NCI-H1092 treated with DMSO at 0.1 percent for 48 hours (cell line): ENCODE measurements around the gene CDH4.

ENCODE experiments used
- DNase-seq: peaks from one replicate; lab custom pipeline; 2025; lab: John Stamatoyannopoulos, UW

CDH4 gene

DNA sequence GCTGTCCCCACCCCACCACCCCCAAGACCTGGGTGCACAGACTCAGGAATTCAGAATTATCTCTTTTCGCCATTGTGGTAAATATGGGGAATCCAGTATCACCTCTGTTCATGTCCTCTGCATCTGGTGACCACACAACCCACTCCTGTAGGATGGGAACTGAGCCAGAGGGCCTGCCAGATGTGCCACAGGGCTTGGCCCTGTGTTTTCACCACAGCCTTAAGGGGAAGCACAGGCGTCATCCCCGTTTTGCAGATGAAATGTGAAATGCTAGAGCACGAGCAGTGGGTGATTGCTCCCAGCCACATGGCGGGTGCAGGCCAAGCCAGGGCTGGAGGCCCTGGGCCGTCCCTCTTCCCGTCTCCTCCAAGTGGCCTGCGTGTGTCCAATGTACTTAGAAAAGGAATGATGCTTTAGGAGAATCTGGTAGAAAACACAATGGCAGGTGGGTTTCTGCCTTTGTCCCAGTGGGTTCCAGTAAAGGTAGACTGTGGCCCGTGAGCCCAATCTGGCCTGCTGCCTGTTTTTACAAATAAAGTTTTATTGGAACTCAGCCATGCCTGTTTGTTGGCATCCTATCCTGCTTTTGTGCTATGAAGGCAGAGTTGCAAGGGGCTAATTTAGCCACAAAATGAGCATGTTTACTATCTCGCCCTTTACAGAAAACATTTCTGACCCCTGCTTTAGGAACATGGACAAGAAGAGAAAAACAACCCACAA, 309.2 kb downstream of the CDH4 start:
- no peak for DNase-seq

DNA sequence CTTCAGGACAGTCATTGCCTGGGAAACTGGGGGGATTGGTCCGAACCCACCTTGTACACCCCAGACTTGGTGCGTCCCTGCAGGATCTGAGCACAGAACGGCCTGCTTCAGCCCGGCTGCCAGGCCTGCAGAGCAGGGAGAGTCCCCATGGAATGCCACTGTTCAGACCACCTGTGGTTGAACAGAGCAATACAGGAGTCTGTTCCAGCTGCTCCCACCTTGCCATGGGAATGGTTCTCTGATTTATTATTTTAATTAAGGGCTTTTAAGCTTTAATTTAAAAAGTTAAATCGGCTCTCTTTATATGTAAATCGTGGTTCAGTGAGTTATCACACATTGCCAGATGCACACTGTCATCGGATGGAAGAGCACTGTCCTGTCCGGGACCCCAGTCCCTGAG, 310.4 kb downstream of the CDH4 start:
- no peak for DNase-seq

DNA sequence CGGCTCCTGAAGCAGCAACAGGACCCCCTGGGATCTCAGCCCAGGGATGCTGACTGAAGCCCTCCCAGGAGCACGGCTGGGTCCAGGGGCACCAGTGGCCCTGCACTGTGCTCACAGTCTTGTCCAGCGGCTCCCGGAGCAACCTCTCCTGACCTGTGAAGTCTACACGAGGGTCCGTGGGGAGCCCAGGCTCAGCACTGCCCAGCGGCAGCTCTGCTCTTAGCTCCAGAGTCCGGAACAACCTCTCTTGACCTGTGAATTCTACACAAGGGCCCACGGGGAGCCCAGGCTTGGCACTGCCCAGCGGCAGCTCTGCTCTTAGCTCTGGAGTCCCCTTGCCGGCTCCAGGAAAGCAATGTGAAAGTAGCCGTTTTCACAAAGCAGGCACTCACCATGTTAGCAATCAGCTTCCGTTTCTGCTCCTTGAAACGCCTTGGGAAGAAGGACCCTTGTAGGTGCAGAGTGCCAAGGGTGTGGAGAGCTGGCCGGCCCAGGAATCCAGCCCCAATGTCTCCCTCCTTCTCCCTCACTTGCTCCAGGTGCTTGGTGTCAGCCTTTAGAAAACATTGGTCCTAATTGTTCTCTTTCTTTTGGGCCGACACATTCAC, 310.9 kb downstream of the CDH4 start:
- no peak for DNase-seq

DNA sequence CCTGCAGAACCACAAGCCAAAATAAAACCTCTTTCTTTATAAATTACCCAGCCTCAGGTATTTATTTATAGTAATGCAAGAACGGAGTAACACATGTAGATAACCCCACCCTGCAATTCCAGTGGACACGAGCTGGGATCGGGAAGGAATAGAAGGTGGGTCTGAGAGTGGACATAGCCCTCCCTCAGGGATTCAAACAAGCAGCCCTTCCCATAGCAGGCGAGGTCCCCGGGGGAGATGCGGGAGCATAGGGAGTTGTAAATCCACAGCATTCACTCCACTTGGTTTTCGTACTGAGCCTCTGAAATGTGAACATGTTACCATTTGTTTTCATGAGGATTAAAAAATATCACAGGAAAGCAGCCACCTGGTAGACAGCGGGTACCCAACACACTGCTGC, 312.6 kb downstream of the CDH4 start:
- DNase-seq, result no peak

DNA sequence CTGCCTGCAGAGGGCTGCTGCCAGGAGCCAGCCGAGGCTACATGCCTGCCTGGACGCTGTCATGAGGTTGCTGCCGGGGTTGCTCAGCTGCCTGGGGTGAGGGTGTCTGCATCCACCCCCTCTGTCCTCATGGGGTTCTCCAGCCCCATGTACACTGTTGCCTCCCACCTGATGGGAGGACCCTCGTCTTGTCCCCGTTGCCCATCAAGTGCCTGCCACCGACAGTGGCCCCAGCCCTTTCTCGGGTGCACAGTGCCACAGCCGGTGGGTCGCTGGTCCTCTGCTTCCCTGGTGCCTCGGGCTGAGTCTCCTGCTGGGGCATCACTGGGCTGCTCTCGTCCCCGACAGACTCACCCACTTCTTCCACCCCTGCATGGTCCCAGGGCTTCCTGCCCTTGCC, 313.7 kb downstream of the CDH4 start:
- no peak for DNase-seq

DNA sequence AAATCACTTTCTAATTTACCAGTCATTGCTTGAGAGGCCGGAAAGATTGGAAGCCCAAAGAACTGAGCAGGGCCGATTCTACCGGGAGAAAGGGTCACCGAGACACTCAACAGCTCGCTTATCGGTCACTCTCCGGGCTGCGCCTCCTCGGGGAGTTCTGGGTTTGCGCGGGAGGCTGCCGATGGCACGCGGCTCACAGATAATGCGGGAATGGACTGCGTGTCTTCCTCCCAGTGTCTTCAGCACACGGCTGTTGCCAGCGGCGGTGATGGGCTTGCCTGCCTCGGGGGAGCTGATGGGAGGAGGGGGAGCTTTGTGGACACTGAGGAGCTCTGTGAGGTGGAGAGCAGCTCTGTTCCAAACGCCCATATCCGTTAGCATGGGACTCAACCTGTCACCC, 314.6 kb downstream of the CDH4 start:
- DNase-seq, result no peak

DNA sequence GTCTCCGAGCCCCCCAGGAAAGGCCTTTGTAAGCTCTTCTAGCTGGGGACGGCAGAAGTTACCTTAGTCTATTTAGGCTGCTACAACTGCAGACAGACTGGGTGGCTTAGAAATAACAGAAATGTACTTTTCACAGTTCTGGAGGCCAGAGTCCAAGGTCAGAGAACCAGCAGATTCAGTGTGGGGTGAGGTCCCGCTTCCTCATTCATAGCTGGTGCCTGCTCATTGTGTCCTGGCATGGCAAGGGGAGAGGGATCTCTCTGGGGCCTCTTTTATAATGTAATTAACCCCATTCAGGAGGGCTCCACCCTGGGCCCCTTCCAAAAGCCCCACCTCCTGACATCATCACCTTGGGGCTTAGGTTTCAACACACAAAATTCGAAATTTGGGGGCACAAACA, 315.1 kb downstream of the CDH4 start:
- no peak for DNase-seq

DNA sequence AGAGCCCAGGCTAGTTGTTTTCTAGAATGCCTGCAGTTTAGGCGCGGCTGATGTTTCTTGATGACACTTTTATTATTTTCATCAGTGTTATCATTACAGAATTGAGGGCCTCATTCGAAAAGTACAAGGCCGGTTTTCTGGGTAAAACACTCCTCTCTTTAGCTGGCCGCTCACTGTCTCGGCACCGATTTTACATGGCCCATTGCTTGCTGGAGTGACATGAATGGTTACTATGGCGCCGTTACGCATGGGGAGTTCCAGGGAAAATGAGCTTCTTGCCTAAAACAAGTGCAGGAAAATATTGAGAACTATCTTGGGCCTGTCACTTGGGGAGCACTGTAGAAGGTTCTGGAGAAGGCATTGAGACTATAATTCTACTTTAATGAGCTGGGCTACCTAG, 317.8 kb downstream of the CDH4 start:
- no peak for DNase-seq

DNA sequence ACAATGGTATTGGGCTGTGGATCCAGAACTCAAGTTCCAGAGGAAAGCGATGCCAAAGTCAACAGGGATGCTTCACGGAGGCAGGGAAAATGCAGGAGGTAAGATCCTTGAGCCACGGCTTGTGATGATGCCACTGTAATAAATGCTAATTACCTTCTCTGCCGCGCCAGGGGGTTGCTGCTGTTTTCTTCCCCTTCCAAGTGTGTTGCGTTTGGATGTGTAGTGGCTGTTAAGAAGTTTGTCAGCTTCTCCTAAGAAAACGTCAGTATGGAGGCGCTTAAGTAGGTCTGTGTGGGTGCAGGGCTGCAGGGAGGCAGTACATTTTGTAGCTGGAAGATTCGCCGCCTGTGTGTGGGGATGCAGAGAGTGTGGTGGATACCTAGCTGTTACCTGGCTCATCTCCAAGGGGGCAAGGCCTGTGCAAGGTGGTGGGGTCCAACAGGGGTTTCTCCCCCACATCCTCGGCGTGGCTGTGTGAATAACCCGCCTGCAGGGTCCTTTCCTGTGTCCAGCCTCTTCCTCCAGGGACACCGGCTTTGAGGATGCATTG, 318.7 kb downstream of the CDH4 start:
- DNase-seq, result no peak

DNA sequence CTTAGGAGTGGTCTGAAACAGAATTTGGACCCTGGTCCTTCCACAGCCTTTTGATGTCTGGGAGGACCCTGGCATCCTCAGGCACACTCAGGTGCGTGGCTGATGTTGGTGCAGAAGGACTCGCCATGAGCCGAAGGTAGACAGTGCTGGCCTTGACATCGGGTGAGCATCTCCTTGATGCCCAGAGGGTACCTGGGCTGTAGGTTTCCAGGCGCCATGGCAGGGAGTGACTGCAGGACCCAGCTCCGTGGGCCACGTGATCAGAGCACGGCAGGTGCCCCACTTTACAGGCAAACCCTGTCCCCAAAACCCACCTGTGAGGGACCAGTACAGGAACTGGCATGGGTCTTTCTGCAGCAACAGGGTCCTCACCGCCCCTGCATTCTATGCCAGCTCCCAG, 319.2 kb downstream of the CDH4 start:
- DNase-seq, result no peak

DNA sequence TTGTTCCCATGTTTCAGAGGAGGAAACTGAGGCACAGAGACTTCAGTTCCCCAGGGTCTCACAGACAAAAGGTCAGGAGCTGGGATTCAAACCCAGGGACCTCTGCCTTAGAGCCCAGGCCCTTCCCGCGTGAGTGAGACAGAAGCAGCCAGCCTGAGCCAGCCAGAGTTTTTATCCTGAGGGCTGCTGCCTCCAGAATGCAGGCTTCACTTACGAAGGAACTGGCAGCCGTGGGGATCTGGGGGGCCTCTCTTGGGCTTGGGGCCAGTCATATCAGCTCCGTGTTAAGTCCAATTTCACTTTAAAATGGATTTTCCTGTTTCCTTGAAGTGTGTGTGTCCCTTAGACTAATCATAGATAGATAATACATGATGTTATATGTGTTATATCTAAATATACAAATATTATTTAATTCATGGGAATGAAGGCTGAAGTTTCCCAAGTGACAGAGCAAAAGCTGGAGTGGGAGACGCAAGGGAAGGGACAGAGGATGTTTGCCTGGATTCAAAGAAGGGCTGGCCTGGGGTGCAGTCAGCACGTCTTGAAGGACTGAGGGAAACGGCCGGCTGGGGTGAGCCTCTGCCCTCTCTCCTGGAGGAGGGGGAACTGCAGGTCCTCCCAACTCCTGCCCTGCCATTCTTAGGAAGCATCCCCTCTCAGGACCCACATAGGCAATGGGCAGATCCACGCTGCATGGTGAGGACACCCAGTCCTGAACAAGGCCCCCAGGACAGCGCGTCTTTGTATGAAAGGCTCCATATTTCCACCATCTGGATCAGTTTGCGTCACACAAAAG, 320.1 kb downstream of the CDH4 start:
- no peak for DNase-seq

DNA sequence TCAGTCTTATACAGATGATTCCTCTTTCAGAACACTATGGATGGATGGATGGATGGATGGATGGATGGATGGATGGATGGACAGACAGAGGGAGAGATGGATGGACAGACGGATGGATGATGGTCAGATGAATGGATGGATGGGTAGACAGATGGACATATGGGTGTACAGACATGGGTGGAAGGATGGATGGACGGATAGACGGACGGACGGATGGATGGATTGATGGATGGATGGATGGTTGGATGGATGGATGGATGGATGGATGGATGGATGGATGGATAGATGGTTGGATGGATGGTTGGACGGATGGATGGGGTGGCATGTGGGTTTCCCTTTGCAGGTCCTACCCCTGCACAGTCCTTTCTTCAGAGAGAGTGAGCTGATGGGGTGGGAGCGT, 320.7 kb downstream of the CDH4 start:
- DNase-seq, result no peak

DNA sequence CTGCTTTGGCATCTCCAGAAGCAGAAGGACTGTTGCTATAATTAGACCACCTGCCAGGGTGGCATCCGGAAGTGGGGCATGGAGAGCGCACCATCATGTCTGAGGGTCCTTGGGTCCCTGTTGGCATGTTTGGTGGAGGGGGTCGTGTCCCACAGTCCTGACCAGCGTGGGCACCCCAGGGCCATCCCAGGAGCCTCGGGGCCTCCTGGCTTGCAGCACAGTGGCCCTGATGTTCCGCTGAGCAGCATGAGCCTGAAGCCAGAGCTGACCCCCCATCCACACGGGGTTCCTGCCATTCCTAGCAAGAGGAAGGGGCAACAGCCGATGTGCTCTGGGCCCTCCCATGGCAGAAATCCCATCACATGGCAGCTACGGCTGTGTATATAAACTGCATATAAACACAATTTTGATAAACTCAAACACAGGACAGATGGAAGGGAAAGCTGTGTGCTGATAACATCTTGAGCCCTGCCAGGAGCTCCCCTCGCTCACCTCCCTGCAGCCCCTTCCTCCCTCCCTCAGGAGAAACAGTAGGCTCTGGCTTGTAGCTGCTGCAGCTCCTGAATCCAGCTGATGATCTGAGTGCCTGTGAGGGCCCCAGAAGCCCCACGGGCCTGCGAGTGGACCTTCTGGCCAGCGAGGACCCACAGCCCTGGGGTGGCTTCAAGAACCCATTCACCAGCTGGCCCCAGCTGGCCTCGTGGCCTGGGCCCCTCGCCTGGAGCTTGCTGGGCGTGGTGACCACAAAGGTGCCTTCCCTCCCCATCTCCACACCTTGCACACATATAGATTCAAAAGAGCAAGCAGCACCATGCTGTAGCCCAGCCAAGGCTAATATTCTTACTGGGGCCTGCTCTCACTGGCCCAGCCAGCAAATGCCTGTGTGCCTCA, 321.6 kb downstream of the CDH4 start:
- DNase-seq, result no peak

DNA sequence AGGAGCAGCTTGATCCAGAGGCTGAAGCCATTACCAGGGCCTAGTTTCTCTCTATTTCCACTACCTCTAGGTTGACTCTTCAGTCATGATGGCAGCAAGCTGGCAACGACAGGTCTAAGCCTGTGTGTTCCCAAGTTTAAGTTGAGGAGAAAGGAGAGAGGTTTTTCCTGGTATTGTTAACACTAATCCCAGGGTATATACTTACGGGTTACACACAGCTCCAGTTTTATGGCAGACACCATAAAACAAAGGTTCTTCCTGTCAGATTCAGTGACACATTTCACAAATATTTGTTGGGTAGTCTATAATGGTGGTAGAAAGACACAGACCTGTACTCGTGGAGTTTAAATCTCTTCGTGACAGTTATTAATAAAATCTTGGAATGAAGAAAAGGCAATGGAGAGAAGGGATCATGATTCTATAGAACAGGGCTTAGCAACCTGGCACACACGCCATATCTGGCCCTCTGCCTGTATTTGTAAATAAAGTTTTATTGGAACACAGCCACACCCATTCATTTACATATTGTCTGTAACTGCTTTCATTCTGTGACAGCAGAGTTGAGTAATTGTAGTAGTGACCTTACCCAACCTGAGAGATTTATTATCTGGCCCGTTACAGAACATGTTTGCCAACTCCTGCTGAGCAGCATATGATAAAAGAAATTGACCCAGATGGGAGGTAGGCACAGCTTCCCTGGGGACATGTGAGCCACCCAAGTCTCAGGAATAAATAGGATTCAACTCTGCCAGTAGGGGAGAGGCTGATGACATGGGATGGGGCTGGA, 323.3 kb downstream of the CDH4 start:
- DNase-seq, result no peak

DNA sequence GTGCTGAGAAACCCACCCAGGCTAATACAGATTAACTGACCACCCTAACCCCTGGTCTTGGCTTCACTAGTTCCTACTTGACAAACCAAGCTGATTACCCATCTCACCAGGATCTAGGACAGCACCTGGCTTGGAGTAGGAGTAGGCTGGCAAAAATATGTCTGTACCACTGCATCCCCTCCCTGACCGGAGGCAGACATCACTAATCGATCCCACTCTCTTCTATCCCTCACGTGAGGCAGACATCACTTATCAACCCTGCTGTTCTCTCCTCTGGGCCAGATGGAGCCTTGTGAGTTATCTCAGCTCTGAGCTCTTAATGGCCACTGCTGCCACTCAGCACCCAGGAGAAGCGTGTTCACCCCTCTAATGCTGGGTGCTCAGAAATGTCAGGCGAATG, 324.3 kb downstream of the CDH4 start:
- DNase-seq, result no peak

DNA sequence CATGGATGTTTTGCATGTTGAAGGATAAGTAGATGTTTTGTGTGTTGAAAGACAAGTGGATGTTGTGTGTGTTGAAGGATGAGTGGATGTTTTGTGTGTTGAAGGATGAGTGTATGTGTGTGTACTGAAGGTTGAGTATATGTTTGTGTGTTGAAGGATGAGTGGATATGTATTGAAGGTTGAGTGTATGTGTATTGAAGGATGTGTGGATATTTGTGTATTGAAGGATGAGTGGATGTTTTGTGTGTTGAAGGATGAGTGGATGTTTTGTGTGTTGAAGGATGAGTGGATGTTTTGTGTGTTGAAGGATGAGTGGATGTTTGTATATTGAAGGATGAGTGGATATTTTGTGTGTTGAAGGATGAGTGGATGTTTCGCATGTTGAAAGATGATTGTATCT, 325.0 kb downstream of the CDH4 start:
- DNase-seq, result no peak

DNA sequence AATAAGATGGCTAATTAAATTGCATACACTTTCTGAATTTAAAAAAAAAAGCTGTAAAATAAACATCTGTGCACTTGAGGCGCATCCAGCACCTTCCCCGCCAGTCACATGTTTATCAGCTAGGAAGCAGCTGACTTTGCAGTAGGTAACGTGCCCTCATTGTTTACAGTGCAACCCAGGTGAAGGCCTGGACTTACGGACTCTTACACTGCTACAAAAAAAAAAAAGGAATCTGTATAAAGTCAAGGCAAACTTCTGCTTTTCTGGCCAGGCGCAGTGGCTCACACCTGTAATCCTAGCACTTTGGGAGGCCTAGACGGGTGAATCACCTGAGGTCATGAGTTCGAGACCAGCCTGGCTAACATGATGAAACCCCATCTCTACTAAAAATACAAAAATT, 327.8 kb downstream of the CDH4 start:
- DNase-seq, result no peak

DNA sequence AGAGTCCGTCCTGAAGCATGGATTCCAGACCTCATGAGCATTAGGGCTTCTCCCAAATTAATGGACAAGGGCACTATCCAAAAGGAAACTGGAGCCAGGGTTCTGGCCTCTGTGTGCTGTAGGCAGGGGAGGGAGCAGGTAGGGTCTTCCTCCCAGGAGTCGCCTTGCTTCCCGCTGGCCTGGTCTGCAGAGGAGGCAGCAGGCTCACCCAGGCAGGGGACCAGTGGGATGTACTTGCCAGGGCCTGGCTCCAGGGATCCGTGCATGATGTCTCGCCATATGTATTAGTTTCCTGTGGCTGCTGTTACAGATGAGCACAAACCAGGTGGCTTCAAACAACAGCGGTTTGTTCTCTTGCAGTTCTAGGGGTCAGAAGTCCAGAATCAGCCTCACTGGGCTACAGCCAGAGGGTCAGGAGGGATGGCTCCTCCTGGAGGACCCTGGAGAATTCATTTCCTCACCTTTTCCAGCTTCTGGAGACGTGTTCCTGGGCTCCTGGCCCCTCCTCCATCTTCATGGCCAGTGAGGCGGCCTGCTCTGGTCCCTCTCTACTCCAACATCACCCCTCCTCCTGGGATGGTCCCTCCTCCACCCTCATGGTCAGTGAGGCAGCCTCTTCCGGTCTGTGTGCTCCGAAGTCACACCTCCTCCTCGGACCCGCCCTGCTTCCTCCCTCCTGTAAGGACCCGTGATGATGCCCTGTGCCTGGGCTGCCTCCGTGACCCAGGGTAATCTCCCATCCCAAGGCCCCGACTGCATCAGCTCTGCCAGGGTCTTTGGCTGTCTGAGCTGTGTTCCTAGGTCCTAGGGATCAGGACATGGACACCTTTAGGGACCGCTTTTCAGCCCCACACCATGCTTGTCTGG, 329.1 kb downstream of the CDH4 start:
- DNase-seq, result no peak

DNA sequence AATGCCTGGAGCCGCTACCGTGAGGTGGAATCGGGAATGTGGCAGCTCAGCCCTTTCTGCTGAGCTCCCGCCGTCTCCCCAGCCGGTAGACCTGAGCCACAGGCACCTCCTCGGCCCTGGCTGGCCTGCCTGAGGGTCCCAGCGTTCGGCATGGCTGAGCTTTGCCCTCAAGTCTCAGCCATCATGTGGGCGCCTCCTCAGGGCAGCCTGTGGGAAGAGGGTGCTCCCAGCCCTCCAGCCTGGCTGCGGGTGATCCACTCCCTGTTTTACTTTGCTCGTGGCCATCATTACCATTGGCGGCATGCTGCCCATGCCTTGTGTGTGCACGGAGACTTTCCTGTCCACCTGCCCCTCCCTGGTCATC, 329.7 kb downstream of the CDH4 start:
- DNase-seq, result no peak

DNA sequence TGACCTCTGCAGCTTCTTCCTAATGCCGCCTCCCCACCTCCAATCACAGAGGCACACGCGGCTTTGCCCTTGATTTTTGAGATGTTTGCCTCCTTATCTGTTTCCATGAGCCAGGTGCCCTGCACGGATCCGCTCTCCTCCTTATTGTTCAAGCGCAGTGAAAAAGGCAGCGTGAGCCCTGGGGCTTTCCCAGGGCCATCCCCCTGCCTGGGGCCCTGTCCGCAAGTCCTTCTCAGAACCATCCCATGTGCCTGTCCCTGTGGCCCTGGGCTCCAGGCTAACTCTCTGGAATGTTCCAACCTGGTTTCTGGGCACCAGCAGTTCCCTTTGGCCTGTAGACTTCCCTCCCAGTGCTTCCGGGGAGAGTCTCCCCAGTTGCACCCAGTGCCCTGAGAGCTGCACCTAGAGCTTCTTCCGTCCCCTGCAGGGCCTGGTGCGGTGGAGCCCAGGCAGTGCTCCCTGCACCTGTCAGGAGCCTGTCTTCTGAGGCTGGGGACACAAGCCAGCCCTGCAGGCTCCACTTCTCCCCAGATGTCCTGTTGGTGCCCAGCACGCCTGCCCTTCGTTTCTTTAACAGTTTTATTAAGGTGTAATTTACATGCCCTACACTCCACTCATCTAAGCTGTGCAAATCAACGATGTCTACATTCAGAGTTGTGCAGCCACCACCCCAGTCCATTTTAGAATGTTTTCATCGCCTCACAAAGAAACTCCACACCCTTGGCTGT, 330.3 kb downstream of the CDH4 start:
- DNase-seq, result no peak
